Adrenal gland (tissue), 5 donors: ENCODE measurements around the gene MAGEC3.

ENCODE experiments used
- POLR2A ChIP-seq, 2 donors: fragments of 450-650 bp; IDR thresholded peaks; one replicate each; pipeline ENCODE4 v1.6.1; 2017; ENCODE audit warnings: antibody characterized with exemption in 2 of 2, mild to moderate bottlenecking in 2 of 2, moderate library complexity in 1 of 2
- TF ChIP-seq, protein P1 (sequence below), 6 experiments: fragments of 450-650 bp in 4 of 6; fragments of 200-600 bp in 2 of 6; sonication (generic) in 1 of 6; IDR thresholded peaks; 1 replicate in 5 of 6; 2 replicates in 1 of 6; pipeline versions ENCODE4 v1.5.1 to v1.8.0; 2016 to 2021; ENCODE audit warnings: antibody characterized with exemption in 6 of 6, mild to moderate bottlenecking in 2 of 6, moderate library complexity in 1 of 6
- donor health status: DM: no; HTN: no; CAD: no.

DNA sequence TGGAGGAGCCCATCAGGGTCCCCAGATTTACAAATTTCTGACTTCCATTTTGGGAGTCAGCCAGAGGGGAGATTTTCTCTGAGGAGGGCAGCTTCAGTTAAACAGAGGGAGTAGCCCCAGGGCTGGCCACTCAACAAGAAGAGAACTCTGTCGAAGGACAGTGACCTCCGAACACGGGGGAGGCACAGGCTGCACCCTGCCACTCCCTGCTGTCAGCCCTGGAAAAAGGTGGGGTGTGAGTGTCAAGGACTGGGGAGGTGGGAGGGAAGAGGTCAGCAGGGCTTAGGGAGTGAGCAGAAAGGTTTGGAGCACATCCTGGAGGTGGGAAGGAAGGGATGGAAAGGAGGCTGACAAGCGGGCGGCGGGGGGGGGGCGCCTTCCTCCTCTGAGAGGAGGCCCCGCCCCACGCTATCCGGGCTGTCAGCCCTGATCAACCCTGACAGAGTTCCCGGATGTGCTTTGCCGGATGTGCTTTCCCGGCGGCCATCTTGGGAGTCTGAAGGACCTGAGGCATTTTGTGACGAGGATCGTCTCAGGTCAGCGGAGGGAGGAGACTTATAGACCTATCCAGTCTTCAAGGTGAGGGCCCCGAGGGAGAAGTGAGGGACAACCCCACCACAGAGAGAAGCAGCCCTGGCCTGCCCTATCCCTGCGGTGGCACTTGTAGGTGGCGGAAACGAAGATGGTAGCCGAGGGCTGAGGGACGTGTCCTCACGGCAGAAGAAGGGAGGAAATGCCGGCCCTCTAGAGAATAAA lies 65.5 kb downstream of the MAGEC3 start, which contains the start of gene MAGEC1:
- TF ChIP-seq, protein P1, sequence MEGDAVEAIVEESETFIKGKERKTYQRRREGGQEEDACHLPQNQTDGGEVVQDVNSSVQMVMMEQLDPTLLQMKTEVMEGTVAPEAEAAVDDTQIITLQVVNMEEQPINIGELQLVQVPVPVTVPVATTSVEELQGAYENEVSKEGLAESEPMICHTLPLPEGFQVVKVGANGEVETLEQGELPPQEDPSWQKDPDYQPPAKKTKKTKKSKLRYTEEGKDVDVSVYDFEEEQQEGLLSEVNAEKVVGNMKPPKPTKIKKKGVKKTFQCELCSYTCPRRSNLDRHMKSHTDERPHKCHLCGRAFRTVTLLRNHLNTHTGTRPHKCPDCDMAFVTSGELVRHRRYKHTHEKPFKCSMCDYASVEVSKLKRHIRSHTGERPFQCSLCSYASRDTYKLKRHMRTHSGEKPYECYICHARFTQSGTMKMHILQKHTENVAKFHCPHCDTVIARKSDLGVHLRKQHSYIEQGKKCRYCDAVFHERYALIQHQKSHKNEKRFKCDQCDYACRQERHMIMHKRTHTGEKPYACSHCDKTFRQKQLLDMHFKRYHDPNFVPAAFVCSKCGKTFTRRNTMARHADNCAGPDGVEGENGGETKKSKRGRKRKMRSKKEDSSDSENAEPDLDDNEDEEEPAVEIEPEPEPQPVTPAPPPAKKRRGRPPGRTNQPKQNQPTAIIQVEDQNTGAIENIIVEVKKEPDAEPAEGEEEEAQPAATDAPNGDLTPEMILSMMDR (IDR thresholded peaks at IDR 0.05): no peak
- TF ChIP-seq POLR2A (IDR thresholded peaks at IDR 0.05): no peak
